WTC11 (cell line): ENCODE measurements around the gene ZNF483. TPM values are rescaled to one million over a fixed set of nuclear protein-coding genes. Genes with fewer than 3 reads are reported as not detected.

Experiments
- AFF4 ChIP-seq: sonication (generic); formaldehyde crosslinking; IDR thresholded peaks from 2 replicates; pipeline ENCODE4 v1.8.1; 2023; ENCODE audit warnings: mild to moderate bottlenecking, missing genetic modification reagents, borderline replicate concordance
- ATF1 ChIP-seq: sonication (generic); formaldehyde crosslinking; IDR thresholded peaks from 2 replicates; pipeline ENCODE4 v1.8.1; 2023; ENCODE audit warnings: mild to moderate bottlenecking, moderate library complexity, missing genetic modification reagents
- ATF6 ChIP-seq: sonication (generic); formaldehyde crosslinking; IDR thresholded peaks from 2 replicates; pipeline ENCODE4 v1.8.1; 2023; ENCODE audit warnings: mild to moderate bottlenecking, missing genetic modification reagents
- CBFB ChIP-seq: sonication (generic); formaldehyde crosslinking; IDR thresholded peaks from 2 replicates; pipeline ENCODE4 v1.8.1; 2022; ENCODE audit warnings: mild to moderate bottlenecking, low read depth, missing genetic modification reagents
- E2F4 ChIP-seq: sonication (generic); formaldehyde crosslinking; IDR thresholded peaks from 2 replicates; pipeline ENCODE4 v1.8.1; 2022; ENCODE audit warnings: low read depth, mild to moderate bottlenecking, moderate library complexity, missing genetic modification reagents, borderline replicate concordance
- E2F5 ChIP-seq: sonication (generic); formaldehyde crosslinking; IDR thresholded peaks from 2 replicates; pipeline ENCODE4 v1.8.1; 2022; ENCODE audit warnings: mild to moderate bottlenecking, moderate library complexity, missing genetic modification reagents
- EMX1 ChIP-seq: fragments of 250-450 bp; sonication (Bioruptor Pico); IDR thresholded peaks from 2 replicates; pipeline ENCODE4 v1.8.0; 2021; ENCODE audit warnings: mild to moderate bottlenecking
- ESRRA ChIP-seq: sonication (generic); formaldehyde crosslinking; IDR thresholded peaks from 2 replicates; pipeline ENCODE4 v1.8.1; 2022; ENCODE audit warnings: mild to moderate bottlenecking, missing genetic modification reagents, borderline replicate concordance
- FOXP1 ChIP-seq: sonication (generic); formaldehyde crosslinking; IDR thresholded peaks from 2 replicates; pipeline ENCODE4 v1.8.0; 2022; ENCODE audit warnings: missing genetic modification reagents, mild to moderate bottlenecking, moderate library complexity, borderline replicate concordance
- GRHL2 ChIP-seq: fragments of 250-450 bp; sonication (Bioruptor Pico); IDR thresholded peaks from 2 replicates; pipeline ENCODE4 v1.8.0; 2022; ENCODE audit warnings: mild to moderate bottlenecking, moderate library complexity; ENCODE audit not compliant: insufficient replicate concordance, severe bottlenecking
- IRF2 ChIP-seq: sonication (generic); formaldehyde crosslinking; IDR thresholded peaks from 2 replicates; pipeline ENCODE4 v1.8.0; 2022; ENCODE audit warnings: low read depth, missing genetic modification reagents, borderline replicate concordance
- JAZF1 ChIP-seq: fragments of 250-450 bp; sonication (Bioruptor Pico); IDR thresholded peaks from 2 replicates; pipeline ENCODE4 v1.9.0; 2021; ENCODE audit warnings: moderate library complexity, mild to moderate bottlenecking, inconsistent platforms
- KAT7 ChIP-seq: sonication (generic); formaldehyde crosslinking; IDR thresholded peaks from 2 replicates; pipeline ENCODE4 v1.8.1; 2023; ENCODE audit warnings: missing genetic modification reagents, mild to moderate bottlenecking, borderline replicate concordance
- MAX ChIP-seq: sonication (generic); formaldehyde crosslinking; IDR thresholded peaks from 2 replicates; pipeline ENCODE4 v1.8.0; 2022; ENCODE audit warnings: mild to moderate bottlenecking, missing genetic modification reagents
- RELA ChIP-seq: sonication (generic); formaldehyde crosslinking; IDR thresholded peaks from 2 replicates; pipeline ENCODE4 v1.8.1; 2022; ENCODE audit warnings: missing genetic modification reagents, mild to moderate bottlenecking, borderline replicate concordance
- SMAD4 ChIP-seq: sonication (generic); formaldehyde crosslinking; IDR thresholded peaks from 2 replicates; pipeline ENCODE4 v1.8.0; 2022; ENCODE audit warnings: mild to moderate bottlenecking, missing genetic modification reagents
- TCF7 ChIP-seq: sonication (generic); formaldehyde crosslinking; IDR thresholded peaks from 2 replicates; pipeline ENCODE4 v1.8.0; 2022; ENCODE audit warnings: mild to moderate bottlenecking, low read depth, missing genetic modification reagents, moderate library complexity
- TEAD4 ChIP-seq: sonication (generic); formaldehyde crosslinking; IDR thresholded peaks from 2 replicates; pipeline ENCODE4 v1.8.0; 2022; ENCODE audit warnings: mild to moderate bottlenecking, missing genetic modification reagents
- ZNF219 ChIP-seq: sonication (generic); formaldehyde crosslinking; IDR thresholded peaks from 2 replicates; pipeline ENCODE4 v1.8.0; 2023; ENCODE audit warnings: missing genetic modification reagents, mild to moderate bottlenecking, borderline replicate concordance
- ZNF232 ChIP-seq: sonication (generic); formaldehyde crosslinking; IDR thresholded peaks from 2 replicates; pipeline ENCODE4 v1.8.0; 2022; ENCODE audit warnings: mild to moderate bottlenecking, missing genetic modification reagents
- ZNF281 ChIP-seq: sonication (generic); formaldehyde crosslinking; IDR thresholded peaks from 2 replicates; pipeline ENCODE4 v1.8.0; 2023; ENCODE audit warnings: mild to moderate bottlenecking, missing genetic modification reagents
- ZNF317 ChIP-seq: sonication (generic); formaldehyde crosslinking; IDR thresholded peaks from 2 replicates; pipeline ENCODE4 v1.8.1; 2023; ENCODE audit warnings: low read depth, mild to moderate bottlenecking, moderate library complexity, missing genetic modification reagents, borderline replicate concordance
- ZNF425 ChIP-seq: fragments of 250-450 bp; sonication (Bioruptor Pico); conservative IDR thresholded peaks from 2 replicates; pipeline ENCODE4 v1.9.0; 2021; ENCODE audit warnings: mild to moderate bottlenecking
- ZNF671 ChIP-seq: fragments of 250-450 bp; sonication (Bioruptor Pico); IDR thresholded peaks from 2 replicates; pipeline ENCODE4 v1.8.0; 2021; ENCODE audit warnings: mild to moderate bottlenecking
- total RNA-seq: library from RNA; stranded (reverse); gene quantifications from 3 replicates; pipeline ENCODE4 v1.2.3, GENCODE V29; 2021

ZNF483 gene
- total RNA-seq, 1 experiment from 2014 or later: 77.4 TPM

- TF ChIP-seq AFF4 (CRISPR knock-in tag): 0 out of 2 replicates have a peak, but pooled peaks have one; percentile 28
- no peak for TF ChIP-seq ZNF671 (CRISPR knock-in tag)
- 0 out of 2 replicates have a peak, but pooled peaks have one; percentile 31 for TF ChIP-seq ZNF317 (CRISPR knock-in tag)
- TF ChIP-seq EMX1 (CRISPR knock-in tag): no peak
- no peak for TF ChIP-seq JAZF1
- peak; percentile 82 for TF ChIP-seq MAX (CRISPR knock-in tag)
- no peak for TF ChIP-seq TEAD4 (CRISPR knock-in tag)
- no peak for TF ChIP-seq ZNF219 (CRISPR knock-in tag)
- no peak for TF ChIP-seq TCF7 (CRISPR knock-in tag)
- no peak for TF ChIP-seq ATF1
- TF ChIP-seq SMAD4 (CRISPR knock-in tag): no peak
- TF ChIP-seq KAT7 (CRISPR knock-in tag): 0 out of 2 replicates have a peak, but pooled peaks have one; percentile 59
- TF ChIP-seq GRHL2 (CRISPR knock-in tag): no peak
- TF ChIP-seq E2F4: no peak
- peak; percentile 77; the same call in 1 of the 2 replicates for TF ChIP-seq E2F5 (CRISPR knock-in tag)
- no peak for TF ChIP-seq ESRRA (CRISPR knock-in tag)
- TF ChIP-seq ZNF232 (CRISPR knock-in tag): 0 out of 2 replicates have a peak, but pooled peaks have one; percentile 60
- TF ChIP-seq RELA (CRISPR knock-in tag): no peak
- TF ChIP-seq ZNF281 (CRISPR knock-in tag): no peak
- no peak for TF ChIP-seq ZNF425 (CRISPR knock-in tag)
- no peak for TF ChIP-seq ATF6 (CRISPR knock-in tag)
- TF ChIP-seq FOXP1 (CRISPR knock-in tag): peak; percentile 74; the same call in 1 of the 2 replicates
- TF ChIP-seq IRF2: no peak
- TF ChIP-seq CBFB (CRISPR knock-in tag): peak; percentile 49; the same call in 1 of the 2 replicates
Observed at GRCh38 chr9:111525056-111525977, at the start of gene ZNF483 (continued).
